ENCODE results near the gene CNNM1.

GRCh38 chr10:99329304-99329553, at the start of gene CNNM1:
- TF ChIP-seq CTCF (IDR thresholded peaks at IDR 0.05 in 4 of 5, conservative IDR thresholded peaks at IDR 0.05 in 1 of 5) (no peak), POLR2A (IDR thresholded peaks at IDR 0.05) (no peak)

All from gastrocnemius medialis (tissue), 4 donors.